Cerebellar nuclear complex (tissue), 1 donor: Measurements from ENCODE around the gene TDRD5.
"Not testable (repeated sequence)": the region's sequence is repeated elsewhere in the genome, so short reads cannot be mapped to it uniquely, and the experiment has no call there.

ENCODE experiments used
- DNase-seq, 2 experiments: peaks; one replicate each; lab custom pipeline; 2025; lab: John Stamatoyannopoulos, UW

The TDRD5 gene

DNA sequence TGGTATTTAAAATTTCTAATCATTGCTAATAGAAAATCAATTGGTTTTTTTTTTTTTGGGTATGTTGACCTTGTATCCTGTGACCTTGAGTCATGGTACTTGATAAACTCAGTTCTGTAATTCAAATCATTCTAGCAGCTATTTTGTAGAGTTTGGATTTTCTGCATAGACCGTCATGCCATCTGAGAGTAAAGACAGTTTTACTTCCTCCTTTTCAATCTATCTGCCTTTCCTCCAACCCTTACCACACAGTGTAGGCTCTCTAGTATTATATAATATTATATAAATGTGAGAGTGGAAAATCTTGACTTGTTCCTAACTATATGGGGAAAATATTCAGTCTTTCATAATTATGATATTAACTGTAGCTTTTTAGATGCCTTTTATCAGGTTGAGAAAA lies 7.0 kb downstream of the TDRD5 start:
- no peak for DNase-seq

DNA sequence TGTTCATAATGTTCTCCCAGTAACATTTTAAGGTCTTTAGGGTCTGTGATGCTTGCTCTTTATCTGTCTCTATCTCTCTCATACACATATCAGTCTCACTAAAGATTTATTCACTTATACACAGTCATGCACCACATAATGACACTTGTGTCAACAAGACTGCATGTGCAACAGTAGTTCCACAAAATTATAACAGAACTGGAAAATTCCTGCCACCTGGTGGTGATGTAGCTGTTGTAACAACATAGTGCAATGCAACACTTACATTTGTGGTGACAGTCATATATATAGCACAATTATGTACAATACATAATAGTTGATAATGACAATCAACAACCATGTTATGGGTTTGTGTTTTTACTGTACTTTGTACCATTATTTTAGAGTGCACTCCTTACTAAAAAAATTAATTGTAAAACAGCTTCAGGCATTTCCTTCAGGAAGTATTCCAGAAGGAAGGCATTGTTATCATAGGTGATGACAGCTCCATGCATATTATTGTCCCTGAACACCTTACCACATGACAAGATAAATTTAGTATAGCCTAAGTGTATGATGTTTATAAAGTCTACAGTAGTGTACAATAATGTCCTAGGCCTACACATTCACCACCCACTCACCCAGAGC lies 8.1 kb downstream of the TDRD5 start:
- no peak for DNase-seq

DNA sequence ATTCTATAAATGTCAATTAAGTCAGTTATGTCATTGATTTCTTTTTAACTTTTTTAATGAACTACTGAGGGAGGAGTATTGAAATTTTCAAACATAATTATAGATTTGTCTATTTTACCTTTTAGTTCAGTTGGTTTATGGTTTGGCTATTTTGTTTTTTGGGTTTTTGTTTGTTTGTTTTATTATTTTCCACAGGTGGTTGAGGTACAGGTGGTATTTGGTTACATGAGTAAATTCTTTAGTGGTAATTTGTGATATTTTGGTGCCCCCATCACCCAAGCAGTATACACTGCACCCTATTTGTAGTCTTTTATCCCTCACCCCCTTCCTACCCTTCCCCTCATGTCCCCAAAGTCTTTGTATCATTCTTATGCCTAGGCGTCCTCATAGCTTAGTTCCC lies 9.5 kb downstream of the TDRD5 start:
- DNase-seq, result no peak

DNA sequence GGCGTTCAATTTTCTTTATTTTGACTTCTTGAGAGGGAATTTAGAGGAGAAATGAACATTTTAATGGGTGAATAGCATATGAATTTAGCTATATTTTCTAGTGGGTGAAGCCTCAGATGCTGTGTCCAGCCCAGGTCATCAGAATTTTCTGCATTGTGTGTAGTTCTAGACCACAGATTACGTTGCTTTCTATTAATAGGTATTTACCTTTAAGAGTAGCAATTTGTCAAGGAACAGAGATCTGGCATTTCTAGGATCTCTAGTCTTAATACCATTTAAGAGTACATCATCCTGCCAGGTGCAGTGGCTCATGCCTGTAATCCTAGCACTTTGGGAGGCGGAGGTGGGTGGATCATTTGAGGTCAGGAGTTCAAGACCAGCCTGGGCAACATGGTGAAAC lies 20.7 kb downstream of the TDRD5 start:
- DNase-seq, result no peak

DNA sequence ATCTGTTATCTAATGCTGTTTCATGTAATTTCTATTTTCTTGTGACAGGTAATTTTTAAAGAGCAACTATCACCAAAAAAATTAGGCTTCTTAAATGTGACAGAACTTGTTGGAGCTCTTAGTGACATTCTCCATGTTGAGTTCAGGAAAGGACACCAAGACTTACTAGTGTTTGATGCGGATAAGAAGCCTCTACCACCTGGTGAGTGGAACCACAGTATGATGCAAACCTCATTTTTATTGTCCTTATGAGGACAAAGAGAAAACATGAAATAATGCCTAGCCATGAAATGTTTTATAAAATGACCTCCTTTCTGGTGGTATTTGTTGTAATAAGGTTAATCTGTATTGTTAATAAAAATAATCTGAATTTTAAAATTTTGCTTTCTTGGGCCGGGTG lies 39.1 kb downstream of the TDRD5 start:
- DNase-seq, result no peak

DNA sequence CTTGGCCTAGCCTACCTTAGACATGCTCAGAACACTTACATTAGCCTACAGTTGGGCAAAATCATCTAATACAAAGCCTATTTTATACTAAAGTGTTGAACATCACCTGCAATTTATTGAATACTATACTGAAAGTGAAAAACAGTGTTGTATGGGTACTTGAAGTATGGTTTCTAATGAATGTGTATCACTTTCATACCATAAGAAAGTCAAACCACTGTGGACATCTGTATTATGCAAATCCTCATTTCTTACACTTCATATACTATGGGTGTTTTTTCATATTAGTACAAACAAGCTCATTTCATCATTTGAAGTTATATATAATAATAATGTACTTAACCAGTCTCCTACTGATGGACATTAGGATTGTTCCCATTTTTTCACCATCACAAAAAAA lies 41.2 kb downstream of the TDRD5 start:
- no peak for DNase-seq

DNA sequence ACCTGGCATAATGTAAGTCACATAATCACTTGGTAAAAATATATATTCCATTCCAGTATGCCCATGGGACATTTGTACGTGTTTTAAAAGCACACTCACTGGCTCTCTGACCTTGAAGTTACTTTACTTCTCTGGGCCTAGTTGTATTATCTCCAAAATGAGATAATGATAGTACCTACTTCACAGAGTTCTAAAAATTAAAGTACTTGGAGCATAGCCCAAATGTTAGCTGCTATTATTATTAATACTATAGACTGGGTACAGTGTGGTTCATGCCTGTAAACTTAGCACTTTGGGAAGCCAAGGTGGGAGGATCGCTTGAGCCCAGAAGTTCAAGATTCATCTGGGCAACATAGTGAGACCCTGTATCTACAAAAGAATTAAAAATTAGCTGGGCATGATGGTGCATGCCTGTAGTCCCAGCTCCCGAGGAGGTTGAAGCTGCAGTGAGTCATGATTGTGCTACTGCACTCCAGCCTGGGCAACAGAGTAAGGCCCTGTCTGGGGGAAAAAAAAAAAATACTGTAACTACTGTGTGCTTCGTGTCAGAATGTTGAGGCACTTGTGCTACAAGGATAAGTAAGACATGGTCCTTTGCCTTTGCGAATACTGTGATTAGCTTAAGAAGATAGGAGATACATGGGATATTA lies 45.7 kb downstream of the TDRD5 start:
- DNase-seq, result no peak

DNA sequence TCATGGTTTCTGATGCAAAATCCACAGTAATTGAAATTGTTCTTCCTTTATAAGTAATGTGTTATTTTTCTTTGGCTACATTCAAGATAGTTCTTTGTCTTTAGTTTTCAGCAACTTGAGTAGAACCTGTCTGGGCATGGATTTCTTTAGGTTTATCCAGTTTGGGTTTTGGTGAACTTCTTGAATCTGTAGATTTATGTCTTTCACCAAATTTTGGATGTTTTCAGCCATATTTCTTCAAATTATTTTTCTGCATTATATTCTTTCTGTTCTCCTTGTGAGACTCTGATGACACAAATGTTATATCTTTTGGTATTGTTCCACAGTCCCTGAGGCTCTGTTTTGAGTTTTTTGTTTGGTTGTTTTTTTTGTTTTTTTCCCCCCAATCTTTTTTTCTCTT lies 69.4 kb downstream of the TDRD5 start:
- DNase-seq, result no peak

DNA sequence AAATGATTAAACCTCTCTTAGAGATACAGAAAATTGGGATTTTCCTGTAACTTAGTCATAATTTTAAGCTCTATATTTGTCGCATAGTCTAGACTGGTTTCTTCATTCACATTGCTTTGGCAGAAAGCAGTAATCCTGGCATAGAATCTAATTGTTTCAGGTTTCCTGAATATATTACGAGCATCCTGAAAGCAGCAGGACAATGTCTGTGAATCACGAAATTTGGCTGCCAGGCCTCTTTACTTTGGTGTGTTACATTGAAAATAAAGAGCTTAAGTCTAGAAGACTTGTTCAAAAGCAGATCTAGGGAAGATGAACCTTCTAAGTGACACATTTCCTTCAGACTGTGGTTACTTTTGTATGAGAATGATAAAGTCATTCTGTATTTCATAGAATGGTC lies 72.2 kb downstream of the TDRD5 start:
- no peak for DNase-seq

DNA sequence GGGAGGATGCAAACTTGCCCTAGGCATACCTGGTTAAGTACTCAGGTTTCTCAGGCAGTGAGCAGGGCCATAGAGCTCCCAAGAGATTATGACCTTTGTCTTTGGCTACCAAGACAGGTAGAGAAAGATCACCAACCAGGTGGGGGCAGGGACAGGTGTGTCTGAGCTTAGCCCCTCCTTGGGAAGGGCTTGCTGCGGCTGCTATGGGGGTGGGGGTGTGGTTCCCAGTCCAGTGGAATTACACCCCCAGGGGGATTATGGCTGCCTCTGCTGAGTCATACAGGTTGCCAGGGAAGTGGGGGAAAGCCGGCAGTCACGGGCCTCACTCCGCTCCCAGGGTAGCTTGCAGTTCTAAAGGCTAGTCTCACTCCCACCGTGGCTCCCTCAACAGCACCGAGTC lies 86.2 kb downstream of the TDRD5 start:
- no peak for DNase-seq

DNA sequence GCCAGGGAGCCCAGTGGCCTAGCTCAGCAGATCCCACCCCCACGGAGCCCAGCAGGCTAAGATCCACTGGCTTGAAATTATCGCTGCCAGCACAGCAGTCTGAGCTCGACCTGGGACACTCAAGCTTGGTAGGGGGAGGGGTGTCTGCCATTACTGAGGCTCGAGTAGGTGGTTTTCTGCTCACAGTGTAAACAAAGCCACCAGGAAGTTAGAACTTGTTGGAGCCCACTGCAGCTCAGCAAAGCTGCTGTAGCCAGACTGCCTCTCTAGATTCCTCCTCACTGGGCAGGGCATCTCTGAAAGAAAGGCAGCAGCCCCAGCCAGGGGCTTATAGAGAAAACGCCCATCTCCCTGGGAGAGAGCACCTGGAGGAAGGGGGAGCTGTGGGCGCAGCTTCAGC lies 102.9 kb downstream of the TDRD5 start:
- DNase-seq, result not testable (repeated sequence)

DNA sequence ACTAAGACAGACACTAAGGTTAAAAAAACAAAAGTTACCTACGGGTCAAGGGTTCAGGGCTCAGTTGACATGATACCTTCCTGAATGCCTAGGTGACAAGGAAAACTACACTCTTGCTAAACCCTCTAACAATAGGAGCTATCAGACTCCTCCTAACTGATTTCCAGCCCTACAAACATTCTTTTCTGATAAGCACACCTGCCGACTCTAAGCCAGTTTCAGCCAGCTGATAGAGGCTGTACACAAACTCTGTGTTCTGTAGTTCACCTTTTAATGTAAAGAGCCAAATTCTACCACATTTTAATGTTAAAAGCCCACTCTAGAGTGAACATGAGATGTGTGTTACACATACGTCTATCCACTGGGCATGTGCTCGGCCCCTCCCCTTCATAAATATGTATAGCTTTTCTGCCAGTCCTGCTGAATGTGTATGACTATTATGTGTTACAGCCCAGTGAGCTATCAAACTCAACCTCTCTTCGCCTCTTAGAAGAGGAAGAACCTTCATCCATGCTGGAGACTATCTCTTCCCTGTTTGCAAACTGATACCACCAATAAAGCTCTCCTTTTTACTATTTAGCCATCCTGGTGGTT lies 111.4 kb downstream of the TDRD5 start:
- no peak for DNase-seq

DNA sequence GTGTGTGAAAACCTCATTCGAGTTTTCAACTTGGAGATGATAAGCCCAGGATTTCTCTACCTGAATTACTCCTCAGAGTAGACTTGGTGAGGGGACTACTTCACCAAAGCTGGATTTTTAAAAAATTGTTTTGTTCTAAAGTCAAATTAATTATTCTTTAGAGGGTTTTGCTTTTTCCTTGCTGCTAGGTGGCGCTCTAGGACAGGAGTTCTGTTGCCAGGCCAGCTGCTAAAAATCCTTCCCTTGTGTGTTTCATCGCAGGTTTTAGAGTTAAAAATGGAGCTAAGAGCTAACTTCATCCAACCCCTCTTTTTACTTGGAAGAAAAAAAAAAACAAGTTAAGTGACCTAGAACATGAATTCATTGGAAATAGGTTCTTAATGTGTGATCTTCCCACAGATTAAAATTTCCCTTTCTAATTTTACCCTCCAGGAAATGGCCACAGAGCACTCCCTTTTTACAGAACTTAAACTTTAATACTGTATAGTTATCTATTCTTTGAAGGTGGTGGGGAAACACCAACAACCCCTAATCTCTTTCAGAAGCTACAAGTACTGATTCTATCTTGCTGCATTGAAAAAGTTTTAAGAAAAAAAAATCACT lies 114.8 kb downstream of the TDRD5 start:
- DNase-seq, result no peak

DNA sequence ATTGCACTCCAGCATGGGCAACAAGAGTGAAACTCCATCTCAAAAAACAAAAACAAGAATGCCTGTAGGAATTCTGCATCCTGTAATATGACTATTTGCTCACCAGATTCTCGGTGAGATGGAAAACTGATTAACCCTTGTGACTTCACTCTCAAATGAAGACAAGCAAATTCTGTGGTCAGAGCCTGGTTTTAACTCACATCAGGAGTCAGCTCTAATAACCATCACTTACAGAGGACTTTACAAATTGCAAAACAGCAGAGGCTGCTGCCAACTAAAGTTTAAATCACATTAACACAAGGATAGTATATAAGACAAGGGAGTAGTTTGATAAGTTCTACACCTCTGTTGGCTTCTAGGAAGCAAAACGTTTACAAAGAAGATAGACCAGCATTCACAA lies 115.8 kb downstream of the TDRD5 start:
- DNase-seq, result no peak

DNA sequence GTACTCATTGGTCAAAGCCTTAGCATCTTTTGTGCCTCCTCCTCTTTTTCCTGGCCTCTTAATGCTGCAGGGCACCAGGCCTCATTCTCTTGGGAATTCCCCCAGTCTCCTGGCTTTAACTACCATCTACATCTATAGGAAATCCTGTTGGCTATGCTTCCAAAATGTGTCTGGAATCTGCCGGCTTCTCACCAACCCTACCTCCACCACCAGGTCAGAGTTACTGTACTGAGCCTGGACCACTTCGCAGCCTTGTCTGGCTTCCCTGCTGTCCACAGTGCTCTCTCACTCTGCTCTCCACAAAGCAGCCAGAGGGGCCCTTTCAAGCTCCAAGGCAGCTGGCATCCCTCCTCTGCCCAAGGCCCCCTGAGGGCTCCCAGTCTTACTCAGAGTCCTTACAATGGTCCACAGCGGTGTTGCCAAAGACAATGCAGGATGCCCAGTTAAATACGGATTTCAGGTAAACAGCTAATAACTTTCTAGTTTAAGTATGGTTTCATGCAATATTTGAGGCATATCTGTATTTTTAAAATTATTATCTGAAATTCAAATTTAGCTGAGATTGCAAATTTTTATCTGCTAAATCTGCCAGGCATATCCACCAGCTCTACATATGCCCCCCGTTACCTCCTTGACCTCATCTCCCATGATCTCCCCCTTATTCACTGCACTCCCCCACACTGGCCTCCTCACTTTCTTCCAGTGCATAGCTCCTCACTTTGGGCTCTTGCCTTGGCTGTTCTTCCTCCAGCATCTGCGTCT lies 117.0 kb downstream of the TDRD5 start:
- no peak for DNase-seq

DNA sequence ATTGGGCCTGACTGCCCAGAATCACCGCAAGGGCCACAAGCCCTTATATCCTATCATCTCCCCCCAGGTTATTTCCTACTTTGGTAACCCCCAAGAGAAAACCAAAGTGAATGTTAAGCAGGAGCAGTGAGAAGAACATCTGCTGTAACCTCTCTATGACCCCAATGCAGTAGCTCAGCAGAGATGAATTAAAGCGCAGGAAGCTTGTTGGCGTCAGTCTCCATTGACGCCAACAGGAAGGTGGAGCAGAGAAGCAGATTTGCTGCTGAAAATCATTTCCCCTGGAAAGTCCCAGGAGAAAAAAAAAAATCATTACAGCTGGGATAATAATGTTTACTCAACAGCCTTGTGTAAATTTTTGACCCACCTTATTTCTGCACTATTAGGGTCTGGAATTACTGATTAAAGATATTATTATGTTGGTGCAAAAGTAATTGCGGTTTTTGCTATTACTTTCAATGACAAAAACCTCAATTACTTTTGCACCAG lies 118.3 kb downstream of the TDRD5 start:
- DNase-seq, result no peak

DNA sequence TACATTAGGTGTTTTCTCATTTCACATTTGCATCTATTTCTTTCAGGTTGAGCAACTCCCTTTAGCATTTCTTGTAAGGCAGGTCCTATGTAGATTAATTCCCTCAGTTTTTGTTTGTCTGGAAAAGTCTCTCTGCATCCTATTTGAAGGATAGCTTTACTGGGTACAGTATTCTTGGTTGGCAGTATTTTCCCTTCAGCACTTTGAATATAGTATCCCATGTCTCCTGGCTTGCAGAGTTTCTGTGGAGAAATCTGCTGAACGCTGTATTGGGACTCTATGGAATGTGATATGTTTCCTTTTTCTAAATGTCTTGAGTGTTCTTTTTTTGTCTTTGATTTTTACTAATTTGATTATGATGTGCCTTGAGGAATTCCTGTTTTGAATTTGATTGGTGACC lies 122.5 kb downstream of the TDRD5 start:
- DNase-seq, result no peak

DNA sequence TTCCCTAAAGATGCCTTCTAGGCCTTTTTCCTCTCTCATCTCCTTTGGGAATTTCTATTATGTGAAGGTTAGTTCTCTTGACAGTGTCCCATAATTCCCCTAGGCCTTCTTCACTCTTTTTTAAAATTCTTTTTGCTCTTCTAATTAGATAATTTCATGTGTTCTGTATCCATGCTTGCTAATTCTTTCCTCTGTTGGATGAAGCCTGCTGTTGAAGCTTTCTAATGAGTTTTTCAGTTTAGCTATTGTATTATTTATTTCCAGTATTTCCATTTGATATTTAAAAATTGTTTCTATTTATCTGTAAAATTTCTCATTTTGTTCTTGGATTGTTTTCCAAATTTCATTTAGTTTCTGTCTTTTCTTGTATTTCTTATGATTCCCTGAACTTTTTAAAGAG lies 123.0 kb downstream of the TDRD5 start:
- no peak for DNase-seq

DNA sequence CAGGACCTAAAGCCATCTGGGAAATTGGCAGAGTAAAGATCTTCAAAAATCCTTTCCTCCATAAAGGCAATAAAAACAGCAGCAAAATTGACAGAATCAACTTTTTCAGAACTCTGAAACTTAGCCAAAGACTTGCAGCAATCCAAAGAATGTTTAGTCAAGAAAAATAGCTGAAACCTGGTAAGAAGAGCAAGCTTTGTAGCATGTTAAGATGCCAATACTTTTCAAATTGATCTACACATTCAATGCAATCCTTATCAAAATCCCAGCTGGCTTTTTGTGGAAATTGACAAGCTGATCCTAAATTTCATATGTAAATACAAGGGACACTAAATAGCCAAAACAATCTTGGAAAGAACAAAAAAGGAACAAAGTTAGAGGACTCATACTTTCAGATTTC lies 127.6 kb downstream of the TDRD5 start:
- no peak for DNase-seq

DNA sequence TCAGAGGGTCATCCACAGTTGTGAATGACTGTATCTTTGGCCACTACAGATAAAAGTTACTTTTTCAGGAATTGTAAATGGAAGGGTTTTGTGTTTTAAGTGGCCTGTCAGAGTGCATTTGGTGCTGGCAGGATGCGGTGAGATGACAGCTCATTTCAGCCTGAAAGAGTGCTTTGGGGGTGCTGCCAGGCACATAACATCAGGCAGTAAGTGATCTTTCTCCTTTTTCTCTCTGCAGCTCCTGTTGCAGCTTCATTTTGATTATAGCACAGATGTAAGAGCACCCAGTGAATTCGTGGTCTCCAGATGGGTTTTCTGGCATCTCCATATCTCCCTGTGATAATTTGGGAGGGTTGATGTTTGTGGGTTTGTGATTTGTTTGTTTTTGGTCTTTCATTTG lies 136.6 kb downstream of the TDRD5 start:
- DNase-seq, result no peak

DNA sequence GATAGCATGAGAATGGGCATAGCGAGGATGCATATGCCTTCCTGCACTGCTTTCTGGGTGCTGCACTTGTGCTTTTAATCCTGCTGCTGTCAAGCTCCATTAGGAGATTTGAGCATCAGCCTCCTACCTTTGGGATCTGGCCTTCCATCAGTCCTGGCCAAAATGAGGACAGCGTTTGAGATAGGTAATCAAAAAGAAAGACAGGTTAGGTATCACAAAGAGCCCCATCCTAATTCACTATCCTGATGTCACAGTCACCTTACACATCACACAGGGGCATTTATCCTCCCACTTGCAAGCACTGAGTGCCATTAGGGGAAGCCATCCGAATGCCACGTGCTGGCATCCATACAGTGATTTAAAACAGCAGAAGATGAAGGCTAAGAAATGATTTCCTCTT lies 138.2 kb downstream of the TDRD5 start:
- DNase-seq, result no peak

DNA sequence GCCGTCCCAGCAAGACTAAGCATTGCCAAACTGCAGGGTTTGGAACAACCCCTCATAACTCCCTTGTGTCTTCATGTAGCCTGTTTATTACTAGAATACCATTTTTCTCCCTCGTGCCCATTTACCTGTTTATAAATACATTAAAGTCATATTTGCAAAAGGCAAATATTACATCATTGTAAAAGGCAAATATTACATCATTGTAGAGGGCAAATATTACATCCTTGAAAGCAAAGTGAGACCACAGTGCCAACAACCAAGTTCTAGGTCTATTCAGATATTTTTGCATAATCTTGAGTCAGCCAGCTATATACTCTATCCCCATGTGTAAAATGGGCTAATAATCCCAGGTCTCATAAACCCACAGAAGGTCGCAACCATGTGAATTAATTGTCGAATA lies 140.0 kb downstream of the TDRD5 start:
- DNase-seq, result no peak
